SK-N-SH treated with all-trans-retinoic acid at 6 μM for 48 hours (cell line): Measurements from ENCODE around the gene SEZ6L2.

ENCODE experiments used
- ATAC-seq: fragments of 200-7000 bp; cut with Tn5 transposase; 3 replicates; pipeline ENCODE4 v1.9.1; 2020; ENCODE audit warnings: mild to moderate bottlenecking, moderate library complexity
- ARNTL ChIP-seq: fragments of 450-650 bp; formaldehyde crosslinking; IDR thresholded peaks from 2 replicates; pipeline ENCODE4 v1.5.0; 2020; ENCODE audit warnings: low read depth, mild to moderate bottlenecking, moderate library complexity, borderline replicate concordance
- BACH2 ChIP-seq: fragments of 250-450 bp; sonication (Bioruptor Pico); IDR thresholded peaks from 2 replicates; pipeline ENCODE4 v1.9.0; 2021; ENCODE audit warnings: mild to moderate bottlenecking, borderline replicate concordance
- CSDC2 ChIP-seq: fragments of 250-450 bp; sonication (Bioruptor Pico); IDR thresholded peaks from 2 replicates; pipeline ENCODE4 v1.5.0; 2020; ENCODE audit warnings: mild to moderate bottlenecking, moderate library complexity
- ESRRG ChIP-seq: fragments of 250-450 bp; sonication (Bioruptor Pico); IDR thresholded peaks from 2 replicates; pipeline ENCODE4 v1.6.1; 2021; ENCODE audit warnings: mild to moderate bottlenecking
- GLIS3 ChIP-seq: fragments of 250-450 bp; sonication (Bioruptor Pico); IDR thresholded peaks from 2 replicates; pipeline ENCODE4 v1.5.0; 2020; ENCODE audit warnings: mild to moderate bottlenecking, moderate library complexity
- ISL1 ChIP-seq: fragments of 250-450 bp; sonication (Bioruptor Pico); IDR thresholded peaks from 2 replicates; pipeline ENCODE4 v2.1.2; 2022; ENCODE audit warnings: mild to moderate bottlenecking, moderate library complexity
- OSR1 ChIP-seq: fragments of 250-450 bp; sonication (Bioruptor Pico); IDR thresholded peaks from 2 replicates; pipeline ENCODE4 v1.8.0; 2022; ENCODE audit warnings: moderate library complexity, mild to moderate bottlenecking, inconsistent platforms
- PPARA ChIP-seq: fragments of 250-450 bp; sonication (Bioruptor Pico); IDR thresholded peaks from 2 replicates; pipeline ENCODE4 v1.5.0; 2020; ENCODE audit warnings: mild to moderate bottlenecking, borderline replicate concordance
- RARB ChIP-seq: fragments of 250-450 bp; sonication (Bioruptor Pico); IDR thresholded peaks from 2 replicates; pipeline ENCODE4 v1.8.0; 2021; ENCODE audit warnings: mild to moderate bottlenecking, moderate library complexity
- SNAI2 ChIP-seq: fragments of 250-450 bp; sonication (Bioruptor Pico); IDR thresholded peaks from 2 replicates; pipeline ENCODE4 v1.5.0; 2020; ENCODE audit warnings: mild to moderate bottlenecking, moderate library complexity
- TCF4 ChIP-seq: fragments of 250-450 bp; sonication (Bioruptor Pico); IDR thresholded peaks from 2 replicates; pipeline ENCODE4 v1.8.0; 2021; ENCODE audit warnings: mild to moderate bottlenecking, moderate library complexity, borderline replicate concordance
- TOX ChIP-seq: fragments of 250-450 bp; sonication (Bioruptor Pico); IDR thresholded peaks from 2 replicates; pipeline ENCODE4 v1.8.0; 2021; ENCODE audit warnings: mild to moderate bottlenecking, moderate library complexity, borderline replicate concordance
- ZC3H10 ChIP-seq: fragments of 250-450 bp; sonication (Bioruptor Pico); IDR thresholded peaks from 2 replicates; pipeline ENCODE4 v1.5.1; 2021; ENCODE audit warnings: mild to moderate bottlenecking, moderate library complexity
- ZFP3 ChIP-seq: fragments of 250-450 bp; sonication (Bioruptor Pico); IDR thresholded peaks from 2 replicates; pipeline ENCODE4 v1.5.0; 2020; ENCODE audit warnings: mild to moderate bottlenecking, moderate library complexity
- ZFP30 ChIP-seq: fragments of 450-650 bp; formaldehyde crosslinking; IDR thresholded peaks from 2 replicates; pipeline ENCODE4 v1.5.0; 2022; ENCODE audit warnings: mild to moderate bottlenecking, moderate library complexity
- ZNF565 ChIP-seq: fragments of 450-650 bp; formaldehyde crosslinking; conservative IDR thresholded peaks from 2 replicates; pipeline ENCODE4 v1.5.0; 2020; ENCODE audit warnings: low read depth, mild to moderate bottlenecking, moderate library complexity
- ZNF70 ChIP-seq: fragments of 450-650 bp; formaldehyde crosslinking; IDR thresholded peaks from 2 replicates; pipeline ENCODE4 v1.5.0; 2020; ENCODE audit warnings: mild to moderate bottlenecking, moderate library complexity
- ZNF8 ChIP-seq: fragments of 450-650 bp; formaldehyde crosslinking; IDR thresholded peaks from 2 replicates; pipeline ENCODE4 v1.5.0; 2020; ENCODE audit warnings: mild to moderate bottlenecking, moderate library complexity
- TF ChIP-seq, protein P1 (sequence below): fragments of 250-450 bp; sonication (Bioruptor Pico); IDR thresholded peaks from 2 replicates; pipeline ENCODE4 v1.5.0; 2020; ENCODE audit warnings: mild to moderate bottlenecking, moderate library complexity
- TF ChIP-seq, protein P2 (sequence below): fragments of 250-450 bp; sonication (Bioruptor Pico); IDR thresholded peaks from 2 replicates; pipeline ENCODE4 v1.5.1; 2020; ENCODE audit warnings: low read depth, mild to moderate bottlenecking, moderate library complexity
- TF ChIP-seq, protein P3 (sequence below): fragments of 250-450 bp; sonication (Bioruptor Pico); IDR thresholded peaks from 2 replicates; pipeline ENCODE4 v1.8.0; 2021; ENCODE audit warnings: low read depth, mild to moderate bottlenecking, moderate library complexity, borderline replicate concordance
- TF ChIP-seq, protein P4 (sequence below): fragments of 250-450 bp; sonication (Bioruptor Pico); IDR thresholded peaks from 2 replicates; pipeline ENCODE4 v1.5.1; 2021; ENCODE audit warnings: mild to moderate bottlenecking, moderate library complexity

Gene SEZ6L2

DNA sequence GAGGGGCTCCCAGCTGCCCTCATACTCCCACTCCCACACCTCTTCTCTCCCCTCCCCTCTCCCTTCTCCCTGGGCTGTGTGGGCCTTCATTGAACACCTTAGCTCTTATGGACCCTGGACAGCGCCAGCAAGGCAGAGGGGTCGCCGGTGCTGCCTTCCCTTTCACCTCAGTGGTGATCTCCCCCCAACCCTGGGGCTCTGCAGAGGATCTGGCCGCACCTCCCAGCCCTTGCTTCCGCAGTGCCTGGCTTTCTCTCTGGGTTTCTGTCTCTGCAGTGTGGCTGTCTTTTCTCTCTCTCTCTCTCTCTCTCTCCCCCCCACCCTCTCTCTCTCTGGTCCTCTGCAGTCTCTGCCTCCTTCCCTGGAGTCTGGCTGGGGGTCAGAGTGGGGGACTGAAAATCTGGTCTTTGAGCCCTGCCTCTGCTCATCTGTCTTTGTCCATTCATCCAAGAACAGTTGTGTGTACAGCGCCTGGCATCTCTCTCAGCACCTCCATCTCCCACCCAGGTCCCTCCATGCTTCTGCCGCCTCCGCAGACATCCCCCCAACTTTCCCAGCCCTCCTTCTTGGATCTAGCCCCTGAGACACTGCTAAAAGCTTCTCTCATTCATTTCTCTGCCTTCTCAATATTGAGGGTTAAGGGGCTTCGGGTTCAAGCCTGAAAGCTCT lies 1.1 kb downstream of the SEZ6L2 start:
- ATAC-seq = no peak
- TF ChIP-seq SNAI2 = no peak
- no peak for TF ChIP-seq ARNTL (CRISPR knock-in tag)
- no peak for TF ChIP-seq OSR1
- TF ChIP-seq CSDC2 (CRISPR knock-in tag) = no peak
- TF ChIP-seq, protein P1, sequence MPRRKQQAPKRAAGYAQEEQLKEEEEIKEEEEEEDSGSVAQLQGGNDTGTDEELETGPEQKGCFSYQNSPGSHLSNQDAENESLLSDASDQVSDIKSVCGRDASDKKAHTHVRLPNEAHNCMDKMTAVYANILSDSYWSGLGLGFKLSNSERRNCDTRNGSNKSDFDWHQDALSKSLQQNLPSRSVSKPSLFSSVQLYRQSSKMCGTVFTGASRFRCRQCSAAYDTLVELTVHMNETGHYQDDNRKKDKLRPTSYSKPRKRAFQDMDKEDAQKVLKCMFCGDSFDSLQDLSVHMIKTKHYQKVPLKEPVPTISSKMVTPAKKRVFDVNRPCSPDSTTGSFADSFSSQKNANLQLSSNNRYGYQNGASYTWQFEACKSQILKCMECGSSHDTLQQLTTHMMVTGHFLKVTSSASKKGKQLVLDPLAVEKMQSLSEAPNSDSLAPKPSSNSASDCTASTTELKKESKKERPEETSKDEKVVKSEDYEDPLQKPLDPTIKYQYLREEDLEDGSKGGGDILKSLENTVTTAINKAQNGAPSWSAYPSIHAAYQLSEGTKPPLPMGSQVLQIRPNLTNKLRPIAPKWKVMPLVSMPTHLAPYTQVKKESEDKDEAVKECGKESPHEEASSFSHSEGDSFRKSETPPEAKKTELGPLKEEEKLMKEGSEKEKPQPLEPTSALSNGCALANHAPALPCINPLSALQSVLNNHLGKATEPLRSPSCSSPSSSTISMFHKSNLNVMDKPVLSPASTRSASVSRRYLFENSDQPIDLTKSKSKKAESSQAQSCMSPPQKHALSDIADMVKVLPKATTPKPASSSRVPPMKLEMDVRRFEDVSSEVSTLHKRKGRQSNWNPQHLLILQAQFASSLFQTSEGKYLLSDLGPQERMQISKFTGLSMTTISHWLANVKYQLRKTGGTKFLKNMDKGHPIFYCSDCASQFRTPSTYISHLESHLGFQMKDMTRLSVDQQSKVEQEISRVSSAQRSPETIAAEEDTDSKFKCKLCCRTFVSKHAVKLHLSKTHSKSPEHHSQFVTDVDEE (CRISPR knock-in tag) = no peak
- TF ChIP-seq, protein P2, sequence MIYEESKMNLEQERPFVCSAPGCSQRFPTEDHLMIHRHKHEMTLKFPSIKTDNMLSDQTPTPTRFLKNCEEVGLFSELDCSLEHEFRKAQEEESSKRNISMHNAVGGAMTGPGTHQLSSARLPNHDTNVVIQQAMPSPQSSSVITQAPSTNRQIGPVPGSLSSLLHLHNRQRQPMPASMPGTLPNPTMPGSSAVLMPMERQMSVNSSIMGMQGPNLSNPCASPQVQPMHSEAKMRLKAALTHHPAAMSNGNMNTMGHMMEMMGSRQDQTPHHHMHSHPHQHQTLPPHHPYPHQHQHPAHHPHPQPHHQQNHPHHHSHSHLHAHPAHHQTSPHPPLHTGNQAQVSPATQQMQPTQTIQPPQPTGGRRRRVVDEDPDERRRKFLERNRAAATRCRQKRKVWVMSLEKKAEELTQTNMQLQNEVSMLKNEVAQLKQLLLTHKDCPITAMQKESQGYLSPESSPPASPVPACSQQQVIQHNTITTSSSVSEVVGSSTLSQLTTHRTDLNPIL = no peak
- no peak for TF ChIP-seq ZFP3 (CRISPR knock-in tag)
- TF ChIP-seq, protein P3, sequence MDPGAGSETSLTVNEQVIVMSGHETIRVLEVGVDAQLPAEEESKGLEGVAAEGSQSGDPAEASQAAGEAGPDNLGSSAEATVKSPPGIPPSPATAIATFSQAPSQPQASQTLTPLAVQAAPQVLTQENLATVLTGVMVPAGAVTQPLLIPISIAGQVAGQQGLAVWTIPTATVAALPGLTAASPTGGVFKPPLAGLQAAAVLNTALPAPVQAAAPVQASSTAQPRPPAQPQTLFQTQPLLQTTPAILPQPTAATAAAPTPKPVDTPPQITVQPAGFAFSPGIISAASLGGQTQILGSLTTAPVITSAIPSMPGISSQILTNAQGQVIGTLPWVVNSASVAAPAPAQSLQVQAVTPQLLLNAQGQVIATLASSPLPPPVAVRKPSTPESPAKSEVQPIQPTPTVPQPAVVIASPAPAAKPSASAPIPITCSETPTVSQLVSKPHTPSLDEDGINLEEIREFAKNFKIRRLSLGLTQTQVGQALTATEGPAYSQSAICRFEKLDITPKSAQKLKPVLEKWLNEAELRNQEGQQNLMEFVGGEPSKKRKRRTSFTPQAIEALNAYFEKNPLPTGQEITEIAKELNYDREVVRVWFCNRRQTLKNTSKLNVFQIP = no peak

DNA sequence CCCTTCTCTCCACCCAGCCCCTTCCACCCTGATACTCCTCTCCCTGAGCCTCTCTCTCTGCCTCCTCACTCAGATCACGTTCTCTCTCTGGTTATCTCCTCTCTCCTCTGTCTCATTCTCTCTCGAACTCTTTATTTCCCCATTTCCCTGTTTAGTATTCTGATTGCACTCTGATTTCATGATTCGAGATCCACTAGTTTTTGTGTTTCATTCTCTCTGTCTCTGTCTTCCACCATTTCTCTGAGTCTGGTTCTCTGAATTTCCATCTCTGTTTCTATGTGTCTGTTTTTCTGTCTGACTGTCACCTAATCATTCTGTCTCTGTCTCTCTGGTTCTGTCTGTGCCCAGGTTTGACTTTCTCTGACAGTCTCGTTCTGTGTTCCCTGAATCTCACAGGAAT lies 2.0 kb downstream of the SEZ6L2 start:
- ATAC-seq = no peak
- TF ChIP-seq TOX (CRISPR knock-in tag) = no peak
- no peak for TF ChIP-seq RARB (CRISPR knock-in tag)
- TF ChIP-seq ZNF8 = no peak
- TF ChIP-seq ARNTL (CRISPR knock-in tag) = no peak
- no peak for TF ChIP-seq ZC3H10 (CRISPR knock-in tag)
- TF ChIP-seq CSDC2 (CRISPR knock-in tag) = no peak

DNA sequence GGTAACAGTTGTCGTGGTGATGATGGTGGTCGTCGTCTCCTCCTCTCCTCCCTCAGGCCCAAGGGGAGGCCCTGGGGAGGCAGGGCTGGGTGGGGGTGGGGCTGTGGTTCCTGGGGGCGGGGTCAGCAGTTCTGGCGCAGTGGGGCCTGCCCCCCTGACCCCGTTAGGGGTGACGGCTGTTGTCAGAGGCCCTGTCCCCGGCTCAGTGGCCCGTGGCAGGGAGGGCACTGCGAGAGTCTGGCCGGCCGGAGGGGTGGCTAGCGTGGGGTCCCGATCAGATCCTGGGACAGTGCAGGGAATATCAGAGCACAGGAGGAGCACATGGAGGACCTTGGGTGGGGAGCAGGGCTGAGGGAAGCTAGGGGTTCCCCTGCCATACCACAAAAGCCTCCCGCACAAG lies 2.5 kb downstream of the SEZ6L2 start:
- TF ChIP-seq ISL1 (no peak), RARB (CRISPR knock-in tag) (no peak), BACH2 (CRISPR knock-in tag) (no peak), ZFP30 (CRISPR knock-in tag) (no peak), GLIS3 (no peak), ZFP3 (CRISPR knock-in tag) (no peak), TCF4 (no peak), ZNF70 (CRISPR knock-in tag) (no peak), ESRRG (CRISPR knock-in tag) (no peak), PPARA (CRISPR knock-in tag) (no peak), ZNF8 (no peak), SNAI2 (no peak), ZNF565 (CRISPR knock-in tag) (no peak), CSDC2 (CRISPR knock-in tag) (no peak), OSR1 (no peak), ARNTL (CRISPR knock-in tag) (no peak), ZC3H10 (CRISPR knock-in tag) (no peak)
- TF ChIP-seq, protein P1 (CRISPR knock-in tag) = no peak
- TF ChIP-seq, protein P2 = no peak
- TF ChIP-seq, protein P4, sequence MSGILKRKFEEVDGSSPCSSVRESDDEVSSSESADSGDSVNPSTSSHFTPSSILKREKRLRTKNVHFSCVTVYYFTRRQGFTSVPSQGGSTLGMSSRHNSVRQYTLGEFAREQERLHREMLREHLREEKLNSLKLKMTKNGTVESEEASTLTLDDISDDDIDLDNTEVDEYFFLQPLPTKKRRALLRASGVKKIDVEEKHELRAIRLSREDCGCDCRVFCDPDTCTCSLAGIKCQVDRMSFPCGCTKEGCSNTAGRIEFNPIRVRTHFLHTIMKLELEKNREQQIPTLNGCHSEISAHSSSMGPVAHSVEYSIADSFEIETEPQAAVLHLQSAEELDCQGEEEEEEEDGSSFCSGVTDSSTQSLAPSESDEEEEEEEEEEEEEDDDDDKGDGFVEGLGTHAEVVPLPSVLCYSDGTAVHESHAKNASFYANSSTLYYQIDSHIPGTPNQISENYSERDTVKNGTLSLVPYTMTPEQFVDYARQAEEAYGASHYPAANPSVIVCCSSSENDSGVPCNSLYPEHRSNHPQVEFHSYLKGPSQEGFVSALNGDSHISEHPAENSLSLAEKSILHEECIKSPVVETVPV = no peak
- ATAC-seq = no peak
